DND-41 (cell line): ENCODE data around the gene CRISPLD2.

Source experiments
- CTCF ChIP-seq: IDR thresholded peaks from 2 replicates; pipeline ENCODE4 v1.5.1; 2012; ENCODE audit warnings: borderline replicate concordance, low read length, moderate library complexity, mild to moderate bottlenecking; ENCODE audit not compliant: poor library complexity, severe bottlenecking; ENCODE audit errors: extremely low read depth
- EZH2 ChIP-seq: IDR thresholded peaks from 3 replicates; pipeline ENCODE4 v1.6.1; 2012; ENCODE audit warnings: borderline replicate concordance, low read depth, mild to moderate bottlenecking, moderate library complexity, low read length, inconsistent platforms; ENCODE audit not compliant: severe bottlenecking

- TF ChIP-seq CTCF (no peak), EZH2 (no peak)
Measured at GRCh38 chr16:84842516-84843148, 22.8 kb downstream of the CRISPLD2 start.
